A549 (cell line): ENCODE measurements around the gene SAT2. TPM values are rescaled to one million over a fixed set of nuclear protein-coding genes. Genes with fewer than 3 reads are reported as not detected.

Source experiments
- ATAC-seq, 2 experiments: fragments of 200-7000 bp in 1 of 2; fragments of >200 bp in 1 of 2; cut with Nextera tagmentation in 1 of 2; cut with Tn5 transposase in 1 of 2; 3 replicates each; pipeline versions ENCODE4 v1.8.0 to v1.9.1; 2018 to 2020; ENCODE audit warnings: mild to moderate bottlenecking in 1 of 2, moderate library complexity in 1 of 2
- CTCF ChIA-PET: fragments of 300-600 bp; sonication (Branson Sonifier 250); formaldehyde crosslinking; extraction: SDS; loops from one replicate; lab custom pipeline; 2021; ENCODE audit warnings: antibody characterized with exemption, inconsistent platforms; lab: Yijun Ruan, JAX
- POLR2A ChIA-PET: fragments of 350-600 bp; formaldehyde crosslinking; extraction: SDS; loops from one replicate; lab custom pipeline; 2021; ENCODE audit warnings: antibody characterized with exemption, inconsistent platforms; lab: Yijun Ruan, JAX
- DNase-seq, 2 experiments: peaks; one replicate each; pipeline versions ENCODE4 v3.0.0 to v3.0.0-alpha.2; 2011 to 2016; ENCODE audit warnings: low read depth in 1 of 2, low spot score in 1 of 2
- FAIRE-seq: peaks from 2 replicates; lab custom pipeline; 2011; peaks lifted over from hg19 to GRCh38; lab: Jason Lieb, UNC
- H3K27ac ChIP-seq, 2 experiments: fragments of >200 bp; sonication (Bioruptor Twin); formaldehyde crosslinking; 3 replicates each; pipeline ENCODE4 v1.5.1; 2016 to 2017
- H3K4me1 ChIP-seq: fragments of >200 bp; sonication (Bioruptor Twin); formaldehyde crosslinking; 3 replicates; pipeline ENCODE4 v1.6.1; 2016
- H3K4me2 ChIP-seq: fragments of >200 bp; sonication (Bioruptor Twin); formaldehyde crosslinking; 3 replicates; pipeline ENCODE4 v1.6.1; 2016
- H3K4me3 ChIP-seq: fragments of >200 bp; sonication (Bioruptor Twin); formaldehyde crosslinking; 3 replicates; pipeline ENCODE4 v1.5.1; 2016
- H3K9me3 ChIP-seq: fragments of >200 bp; sonication (Bioruptor Twin); formaldehyde crosslinking; 3 replicates; pipeline ENCODE4 v1.6.1; 2016
- CBX2 ChIP-seq: fragments of 200-600 bp; sonication (generic); IDR thresholded peaks from 2 replicates; pipeline ENCODE4 v1.6.1; 2016; ENCODE audit warnings: low read depth, mild to moderate bottlenecking, borderline replicate concordance
- CBX8 ChIP-seq: fragments of 200-600 bp; sonication (generic); IDR thresholded peaks from 2 replicates; pipeline ENCODE4 v1.6.1; 2016
- EHF ChIP-seq: fragments of 250-450 bp; sonication (Bioruptor Pico); IDR thresholded peaks from 2 replicates; pipeline ENCODE4 v1.5.0; 2020; ENCODE audit warnings: mild to moderate bottlenecking
- EHMT2 ChIP-seq: fragments of 200-600 bp; sonication (generic); IDR thresholded peaks from 2 replicates; pipeline ENCODE4 v1.6.1; 2016; ENCODE audit warnings: antibody characterized with exemption, low read depth, mild to moderate bottlenecking, moderate library complexity
- ELK1 ChIP-seq: fragments of 150-350 bp; IDR thresholded peaks from 2 replicates; pipeline ENCODE4 v1.6.1; 2014; ENCODE audit warnings: low read depth, mild to moderate bottlenecking, low read length
- FOSL2 ChIP-seq, 2 experiments: fragments of 450-650 bp in 1 of 2; fragments of >200 bp in 1 of 2; sonication (Bioruptor Twin) in 1 of 2; formaldehyde crosslinking; IDR thresholded peaks; 2 replicates each; pipeline versions ENCODE4 v1.5.0 to v1.6.1; 2016 to 2020; ENCODE audit warnings: mild to moderate bottlenecking in 1 of 2, moderate library complexity in 1 of 2
- FOXS1 ChIP-seq: fragments of 250-450 bp; sonication (Bioruptor Pico); IDR thresholded peaks from 2 replicates; pipeline ENCODE4 v1.5.0; 2020; ENCODE audit warnings: mild to moderate bottlenecking, moderate library complexity
- GATA3 ChIP-seq: IDR thresholded peaks from 2 replicates; pipeline ENCODE4 v1.6.1; 2012; ENCODE audit warnings: borderline replicate concordance
- HEYL ChIP-seq: fragments of 250-450 bp; sonication (Bioruptor Pico); IDR thresholded peaks from 2 replicates; pipeline ENCODE4 v1.8.0; 2021; ENCODE audit warnings: mild to moderate bottlenecking, moderate library complexity
- HOXA7 ChIP-seq: fragments of 250-450 bp; sonication (Bioruptor Pico); IDR thresholded peaks from 2 replicates; pipeline ENCODE4 v1.5.0; 2020; ENCODE audit warnings: mild to moderate bottlenecking, moderate library complexity
- JUNB ChIP-seq: fragments of >200 bp; sonication (Bioruptor Twin); formaldehyde crosslinking; IDR thresholded peaks from 2 replicates; pipeline ENCODE4 v1.6.1; 2016
- NFE2L2 ChIP-seq: fragments of 150-350 bp; conservative IDR thresholded peaks from 2 replicates; pipeline ENCODE4 v1.6.1; 2014; ENCODE audit warnings: low read length
- NR3C1 ChIP-seq: fragments of >200 bp; sonication (Bioruptor Twin); formaldehyde crosslinking; IDR thresholded peaks from 3 replicates; pipeline ENCODE4 v1.6.1; 2017
- REST ChIP-seq: fragments of 200-600 bp; sonication (generic); IDR thresholded peaks from 2 replicates; pipeline ENCODE4 v1.6.1; 2016; ENCODE audit warnings: antibody characterized with exemption, mild to moderate bottlenecking, moderate library complexity
- ZNF302 ChIP-seq: fragments of 250-450 bp; sonication (Bioruptor Pico); IDR thresholded peaks from 2 replicates; pipeline ENCODE4 v1.9.0; 2021; ENCODE audit warnings: inconsistent platforms, mild to moderate bottlenecking, moderate library complexity
- WGBS: methylation state at CpG from one replicate; pipeline ENCODE4 v1.1.6; 2017; ENCODE audit errors: missing lambda C conversion rate; 5-methylcytosine and 5-hydroxymethylcytosine counted together
- polyA plus RNA-seq, 4 experiments: library from polyadenylated mRNA; depleted of rRNA in 3 of 4; stranded (reverse); fragments of >200 nt; fragmentation: RNase III in 1 of 4; extraction: RNeasy Plus Mini Kit Qiagen cat#74134 plus additional on column Dnase treatment in 1 of 4; gene quantifications; 2 replicates in 3 of 4; 3 replicates in 1 of 4; pipeline ENCODE4 v1.2.3, GENCODE V29; 2011 to 2017
- TF ChIP-seq, protein P1 (sequence below): fragments of 250-450 bp; sonication (Bioruptor Pico); IDR thresholded peaks from 2 replicates; pipeline ENCODE4 v1.5.0; 2021; ENCODE audit warnings: mild to moderate bottlenecking, moderate library complexity, borderline replicate concordance
- TF ChIP-seq, protein P2 (sequence below): IDR thresholded peaks from 2 replicates; pipeline ENCODE4 v1.6.1; 2012

The SAT2 gene
- polyA plus RNA-seq, 2 of the 4 experiments (the other 2 are of a cell fraction) = 38.1 to 76.3 TPM

GRCh38 chr17:7631398-7632380 is 4.1 kb upstream of the SAT2 start:
- Histone ChIP-seq H3K4me2 (no peak overlapping the region), H3K27ac (no peak overlapping the region), H3K4me1 (peaks cover 7% of the 10 kb centered on the region; the same call in 2 of the 3 replicates), H3K9me3 (no peaks in the 10 kb centered on the region), H3K4me3 (no peak overlapping the region)
- FAIRE-seq = no peak
- CTCF ChIA-PET = interaction anchor here (0.8 to 8.2 kb wide), 19 partner anchors 11 to 495 kb away, joined by 3 to 191 read pairs (median 8); partner anchors contain the start of genes ATP1B2, DNAH2, FXR2 and TP53
- no peak for DNase-seq
- no peak for ATAC-seq
- no peak for TF ChIP-seq NFE2L2
- TF ChIP-seq GATA3 = no peak
- no peak for TF ChIP-seq FOXS1
- TF ChIP-seq, protein P1, sequence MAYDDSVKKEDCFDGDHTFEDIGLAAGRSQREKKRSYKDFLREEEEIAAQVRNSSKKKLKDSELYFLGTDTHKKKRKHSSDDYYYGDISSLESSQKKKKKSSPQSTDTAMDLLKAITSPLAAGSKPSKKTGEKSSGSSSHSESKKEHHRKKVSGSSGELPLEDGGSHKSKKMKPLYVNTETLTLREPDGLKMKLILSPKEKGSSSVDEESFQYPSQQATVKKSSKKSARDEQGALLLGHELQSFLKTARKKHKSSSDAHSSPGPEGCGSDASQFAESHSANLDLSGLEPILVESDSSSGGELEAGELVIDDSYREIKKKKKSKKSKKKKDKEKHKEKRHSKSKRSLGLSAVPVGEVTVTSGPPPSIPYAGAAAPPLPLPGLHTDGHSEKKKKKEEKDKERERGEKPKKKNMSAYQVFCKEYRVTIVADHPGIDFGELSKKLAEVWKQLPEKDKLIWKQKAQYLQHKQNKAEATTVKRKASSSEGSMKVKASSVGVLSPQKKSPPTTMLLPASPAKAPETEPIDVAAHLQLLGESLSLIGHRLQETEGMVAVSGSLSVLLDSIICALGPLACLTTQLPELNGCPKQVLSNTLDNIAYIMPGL = no peak
- no peak for TF ChIP-seq HEYL
- TF ChIP-seq EHF (CRISPR knock-in tag) = no peak
- TF ChIP-seq EHMT2 = no peak
- no peak for TF ChIP-seq CBX8
- TF ChIP-seq ZNF302 (CRISPR knock-in tag) = no peak
- no peak for TF ChIP-seq REST
- no peak for TF ChIP-seq JUNB
- TF ChIP-seq HOXA7 (CRISPR knock-in tag) = no peak
- no peak for TF ChIP-seq NR3C1
- no peak for TF ChIP-seq ELK1
- TF ChIP-seq, protein P2, sequence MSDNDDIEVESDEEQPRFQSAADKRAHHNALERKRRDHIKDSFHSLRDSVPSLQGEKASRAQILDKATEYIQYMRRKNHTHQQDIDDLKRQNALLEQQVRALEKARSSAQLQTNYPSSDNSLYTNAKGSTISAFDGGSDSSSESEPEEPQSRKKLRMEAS = no peak
- TF ChIP-seq FOSL2 (IDR thresholded peaks at IDR 0.05) = no peak
- TF ChIP-seq FOSL2 (CRISPR knock-in tag; IDR thresholded peaks at IDR 0.05) = no peak
- TF ChIP-seq CBX2 = no peak
- WGBS = 73% methylated on average over 11 of the region's 11 CpGs
- POLR2A ChIA-PET = interaction anchor here (0.9 to 4.3 kb wide), 2 partner anchors 54 to 56 kb away, joined by 3 to 52 read pairs; partner anchors contain the start of genes TP53 and WRAP53
